Activated naive CD4-positive, alpha-beta T cell treated with anti-CD3 and anti-CD28 coated beads, Interleukin-2, amount 50 U/mL, for 72 hours (primary cell): ENCODE data around the gene ATP6V1F. TPM values are rescaled to one million over a fixed set of nuclear protein-coding genes. Genes with fewer than 3 reads are reported as not detected.

ENCODE experiments used
- ATAC-seq, 2 donors: fragments of 150-1000 bp; cut with Tn5 transposase; 2 replicates each; pipeline ENCODE4 v1.10.0; 2021; ENCODE audit warnings: mild to moderate bottlenecking in 2 of 2, moderate library complexity in 2 of 2
- DNase-seq, 2 donors: peaks; one replicate each; pipeline ENCODE4 v3.0.0; 2021 to 2022; ENCODE audit warnings: low spot score in 2 of 2
- H3K27ac Mint-ChIP-seq, 2 donors: one replicate each; pipeline ENCODE4 v1.8.0; 2022; ENCODE audit warnings: mild to moderate bottlenecking in 2 of 2, mixed read lengths in 2 of 2
- H3K36me3 Mint-ChIP-seq, 2 donors: one replicate each; pipeline ENCODE4 v1.8.0; 2022; ENCODE audit warnings: mixed read lengths in 2 of 2
- H3K9me3 Mint-ChIP-seq, 2 donors: one replicate each; pipeline ENCODE4 v1.8.0; 2022; ENCODE audit warnings: mixed read lengths in 2 of 2
- total RNA-seq, 2 donors: library from RNA; stranded (reverse); gene quantifications; one replicate each; pipeline ENCODE4 v1.2.3, GENCODE V29; 2022

ATP6V1F gene
- total RNA-seq, 2 donors from 2014 or later = 104 to 113 TPM

DNA sequence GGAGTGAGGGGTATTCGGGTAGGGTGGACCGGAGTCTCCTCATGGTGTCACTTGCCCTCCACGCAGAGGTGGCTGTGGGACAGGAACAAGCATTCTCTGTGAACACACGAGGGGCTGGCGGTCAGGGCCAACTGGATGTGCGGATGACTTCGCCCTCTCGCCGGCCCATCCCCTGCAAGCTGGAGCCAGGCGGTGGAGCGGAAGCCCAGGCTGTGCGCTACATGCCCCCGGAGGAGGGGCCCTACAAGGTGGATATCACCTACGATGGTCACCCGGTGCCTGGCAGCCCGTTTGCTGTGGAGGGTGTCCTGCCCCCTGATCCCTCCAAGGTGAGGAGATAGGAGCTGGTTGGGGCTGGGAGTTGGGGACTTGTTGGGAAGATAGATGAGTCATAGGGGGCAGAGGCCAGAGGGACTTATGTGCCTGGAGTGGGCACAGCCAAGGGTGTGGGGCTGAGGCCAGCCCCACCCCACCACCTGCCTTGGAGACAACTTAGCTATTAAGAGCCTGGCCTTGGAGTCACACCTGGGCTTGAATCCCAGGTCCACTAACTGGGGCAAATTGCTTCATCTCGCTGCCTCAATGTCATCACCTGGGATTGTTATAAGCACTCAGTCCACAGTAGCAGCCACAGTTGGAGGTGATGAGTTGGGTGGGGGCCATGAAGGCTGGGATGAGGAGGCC is 18.6 kb upstream of the ATP6V1F start:
- Mint-ChIP-seq H3K36me3 (no peaks in the 10 kb centered on the region), H3K9me3 (no peaks in the 10 kb centered on the region), H3K27ac (no peak overlapping the region)
- ATAC-seq (no peak), DNase-seq (no peak)

DNA sequence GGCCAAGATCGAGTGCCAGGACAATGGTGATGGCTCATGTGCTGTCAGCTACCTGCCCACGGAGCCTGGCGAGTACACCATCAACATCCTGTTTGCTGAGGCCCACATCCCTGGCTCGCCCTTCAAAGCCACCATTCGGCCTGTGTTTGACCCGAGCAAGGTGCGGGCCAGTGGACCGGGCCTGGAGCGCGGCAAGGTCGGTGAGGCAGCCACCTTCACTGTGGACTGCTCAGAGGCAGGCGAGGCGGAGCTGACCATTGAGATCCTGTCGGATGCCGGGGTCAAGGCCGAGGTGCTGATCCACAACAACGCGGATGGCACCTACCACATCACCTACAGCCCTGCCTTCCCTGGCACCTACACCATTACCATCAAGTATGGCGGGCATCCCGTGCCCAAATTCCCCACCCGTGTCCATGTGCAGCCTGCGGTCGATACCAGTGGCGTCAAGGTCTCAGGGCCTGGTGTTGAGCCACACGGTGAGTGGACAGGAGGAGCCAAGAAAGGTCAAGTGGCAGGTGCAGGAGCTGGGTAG is 17.8 kb upstream of the ATP6V1F start:
- no peaks in the 10 kb centered on the region for H3K9me3 Mint-ChIP-seq
- peak overlapping the region in 1 of 2 donors; percentile 76 for H3K27ac Mint-ChIP-seq
- ATAC-seq (no peak), DNase-seq (no peak)
- no peaks in the 10 kb centered on the region for H3K36me3 Mint-ChIP-seq

DNA sequence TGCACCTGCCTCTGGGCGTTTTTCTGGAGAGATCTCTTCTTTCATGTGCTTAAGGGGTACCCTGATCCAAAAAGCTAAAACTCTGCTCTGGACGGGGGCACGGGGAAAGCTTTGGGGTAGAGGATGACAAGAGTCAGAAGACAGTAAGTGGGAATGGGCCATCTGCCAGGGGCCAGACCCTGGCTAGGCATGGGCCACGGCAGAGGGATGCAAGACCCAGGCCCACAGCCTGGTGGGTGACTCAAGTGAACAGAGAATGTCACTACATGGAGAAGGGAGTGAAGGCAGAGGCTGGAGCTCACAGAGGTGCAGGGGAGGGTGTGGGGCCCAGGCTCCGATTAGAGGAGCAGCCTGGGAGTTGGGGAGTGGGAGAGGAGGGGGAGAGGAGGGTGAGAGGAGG is 17.2 kb upstream of the ATP6V1F start:
- H3K27ac Mint-ChIP-seq = no peak overlapping the region
- H3K36me3 Mint-ChIP-seq = no peaks in the 10 kb centered on the region
- ATAC-seq = no peak
- no peaks in the 10 kb centered on the region for H3K9me3 Mint-ChIP-seq
- no peak for DNase-seq

DNA sequence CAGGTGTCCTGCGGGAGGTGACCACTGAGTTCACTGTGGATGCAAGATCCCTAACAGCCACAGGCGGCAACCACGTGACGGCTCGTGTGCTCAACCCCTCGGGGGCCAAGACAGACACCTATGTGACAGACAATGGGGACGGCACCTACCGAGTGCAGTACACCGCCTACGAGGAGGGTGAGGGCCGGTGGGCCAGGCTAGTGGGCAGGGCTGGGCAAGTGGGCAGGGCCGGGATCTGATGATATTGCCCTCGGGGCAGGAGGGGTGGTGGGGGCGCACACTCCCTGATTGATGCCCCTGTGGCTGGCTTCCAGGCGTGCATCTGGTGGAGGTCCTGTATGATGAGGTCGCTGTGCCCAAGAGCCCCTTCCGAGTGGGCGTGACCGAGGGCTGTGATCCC is 16.7 kb upstream of the ATP6V1F start:
- DNase-seq (no peak), ATAC-seq (no peak)
- Mint-ChIP-seq H3K36me3 (no peaks in the 10 kb centered on the region), H3K9me3 (no peaks in the 10 kb centered on the region), H3K27ac (no peak overlapping the region)

DNA sequence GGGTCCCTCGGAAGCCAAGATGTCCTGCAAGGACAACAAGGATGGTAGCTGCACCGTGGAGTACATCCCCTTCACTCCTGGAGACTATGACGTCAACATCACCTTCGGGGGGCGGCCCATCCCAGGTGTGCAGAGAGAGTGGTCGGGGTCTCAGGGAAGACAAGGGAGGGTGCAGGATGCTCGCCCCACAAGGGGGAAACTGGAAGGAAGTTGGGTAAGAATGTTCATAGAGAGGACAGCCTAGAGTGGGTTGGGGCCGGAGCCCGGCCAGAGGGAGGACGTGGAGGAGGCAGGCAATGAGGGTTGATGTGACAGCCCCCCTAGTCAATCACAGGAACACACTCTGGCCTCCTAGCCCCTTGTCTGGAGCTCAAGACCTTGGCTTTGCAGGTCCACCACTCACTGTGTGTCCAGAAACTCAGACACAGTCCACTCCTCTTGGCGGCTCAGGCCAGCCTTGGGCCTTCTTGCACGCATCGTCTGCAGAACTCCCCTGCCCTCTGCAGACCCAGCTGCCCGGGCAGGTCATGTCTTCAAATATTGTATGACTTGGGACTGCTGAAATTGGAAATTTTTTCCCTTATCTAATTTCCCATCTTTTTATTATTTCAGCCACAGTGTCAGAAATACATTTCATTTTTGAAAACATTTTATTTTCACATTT is 15.7 kb upstream of the ATP6V1F start:
- H3K27ac Mint-ChIP-seq = peak overlapping the region in 1 of 2 donors; percentile 13
- H3K36me3 Mint-ChIP-seq = no peaks in the 10 kb centered on the region
- DNase-seq (no peak), ATAC-seq (no peak)
- no peaks in the 10 kb centered on the region for H3K9me3 Mint-ChIP-seq

DNA sequence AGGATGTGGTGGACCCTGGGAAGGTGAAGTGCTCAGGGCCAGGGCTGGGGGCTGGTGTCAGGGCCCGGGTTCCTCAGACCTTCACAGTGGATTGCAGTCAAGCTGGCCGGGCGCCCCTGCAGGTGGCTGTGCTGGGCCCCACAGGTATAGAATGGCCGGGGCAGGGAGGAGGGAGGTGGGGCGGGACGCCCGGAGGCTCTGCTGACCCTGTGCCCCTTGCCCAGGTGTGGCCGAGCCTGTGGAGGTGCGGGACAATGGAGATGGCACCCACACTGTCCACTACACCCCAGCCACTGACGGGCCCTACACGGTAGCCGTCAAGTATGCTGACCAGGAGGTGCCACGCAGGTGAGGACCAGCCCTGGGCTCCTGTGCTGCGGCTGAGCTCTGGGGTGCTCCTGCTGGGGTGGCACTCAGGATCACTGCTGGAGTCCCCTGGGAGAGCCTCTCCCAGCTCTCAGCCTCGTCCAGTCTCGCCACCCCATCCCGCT is 14.9 kb upstream of the ATP6V1F start:
- no peaks in the 10 kb centered on the region for H3K36me3 Mint-ChIP-seq

DNA sequence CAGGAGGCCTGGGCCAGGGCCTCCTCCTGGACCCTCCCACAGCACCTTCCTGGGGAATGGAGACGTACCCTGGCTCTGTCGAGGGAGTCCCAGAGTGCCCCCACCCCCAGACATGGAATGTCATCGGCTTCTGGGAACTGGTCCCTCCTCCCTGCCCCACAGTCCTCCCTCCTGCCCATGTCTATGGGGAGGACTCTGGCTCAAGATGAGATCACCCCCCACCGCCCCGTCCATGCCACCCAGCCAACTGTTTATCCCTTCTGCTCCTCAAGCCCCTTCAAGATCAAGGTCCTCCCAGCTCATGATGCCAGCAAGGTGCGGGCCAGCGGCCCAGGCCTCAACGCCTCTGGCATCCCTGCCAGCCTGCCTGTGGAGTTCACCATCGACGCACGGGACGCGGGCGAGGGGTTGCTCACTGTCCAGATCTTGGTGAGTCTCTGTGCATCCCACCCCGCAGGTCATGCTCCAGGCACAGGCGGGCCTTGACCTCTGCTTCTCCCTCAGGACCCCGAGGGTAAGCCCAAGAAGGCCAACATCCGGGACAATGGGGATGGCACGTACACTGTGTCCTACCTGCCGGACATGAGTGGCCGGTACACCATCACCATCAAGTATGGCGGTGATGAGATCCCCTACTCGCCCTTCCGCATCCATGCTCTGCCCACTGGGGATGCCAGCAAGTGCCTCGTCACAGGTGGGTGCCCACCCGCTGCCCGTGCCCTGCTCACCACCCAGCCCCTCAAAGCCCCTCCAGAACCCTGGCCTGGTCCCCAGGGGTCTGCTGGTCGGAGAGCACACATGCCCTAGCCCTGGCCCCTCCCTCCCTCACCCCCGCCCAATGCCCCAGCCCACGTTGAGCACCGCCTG is 14.1 kb upstream of the ATP6V1F start:
- DNase-seq = no peak
- H3K36me3 Mint-ChIP-seq = no peaks in the 10 kb centered on the region
- ATAC-seq = no peak
- H3K9me3 Mint-ChIP-seq = no peaks in the 10 kb centered on the region
- H3K27ac Mint-ChIP-seq = no peak overlapping the region

More for the DNA sequence above, 14.9 kb upstream of the ATP6V1F start:
- Mint-ChIP-seq H3K27ac (no peak overlapping the region), H3K9me3 (no peaks in the 10 kb centered on the region)
- no peak for DNase-seq
- ATAC-seq = no peak

DNA sequence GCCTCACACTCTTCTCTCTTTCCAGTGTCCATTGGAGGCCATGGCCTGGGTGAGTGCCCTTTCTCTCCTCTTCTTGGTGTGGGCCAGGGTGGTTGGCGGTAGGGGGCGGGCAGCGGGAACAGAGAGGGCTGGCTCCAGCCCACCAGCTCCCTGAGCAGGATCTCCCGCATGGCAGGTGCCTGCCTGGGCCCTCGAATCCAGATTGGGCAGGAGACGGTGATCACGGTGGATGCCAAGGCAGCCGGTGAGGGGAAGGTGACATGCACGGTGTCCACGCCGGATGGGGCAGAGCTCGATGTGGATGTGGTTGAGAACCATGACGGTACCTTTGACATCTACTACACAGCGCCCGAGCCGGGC is 13.5 kb upstream of the ATP6V1F start:
- Mint-ChIP-seq H3K27ac (no peak overlapping the region), H3K36me3 (no peaks in the 10 kb centered on the region), H3K9me3 (no peaks in the 10 kb centered on the region)
- ATAC-seq (no peak), DNase-seq (no peak)

DNA sequence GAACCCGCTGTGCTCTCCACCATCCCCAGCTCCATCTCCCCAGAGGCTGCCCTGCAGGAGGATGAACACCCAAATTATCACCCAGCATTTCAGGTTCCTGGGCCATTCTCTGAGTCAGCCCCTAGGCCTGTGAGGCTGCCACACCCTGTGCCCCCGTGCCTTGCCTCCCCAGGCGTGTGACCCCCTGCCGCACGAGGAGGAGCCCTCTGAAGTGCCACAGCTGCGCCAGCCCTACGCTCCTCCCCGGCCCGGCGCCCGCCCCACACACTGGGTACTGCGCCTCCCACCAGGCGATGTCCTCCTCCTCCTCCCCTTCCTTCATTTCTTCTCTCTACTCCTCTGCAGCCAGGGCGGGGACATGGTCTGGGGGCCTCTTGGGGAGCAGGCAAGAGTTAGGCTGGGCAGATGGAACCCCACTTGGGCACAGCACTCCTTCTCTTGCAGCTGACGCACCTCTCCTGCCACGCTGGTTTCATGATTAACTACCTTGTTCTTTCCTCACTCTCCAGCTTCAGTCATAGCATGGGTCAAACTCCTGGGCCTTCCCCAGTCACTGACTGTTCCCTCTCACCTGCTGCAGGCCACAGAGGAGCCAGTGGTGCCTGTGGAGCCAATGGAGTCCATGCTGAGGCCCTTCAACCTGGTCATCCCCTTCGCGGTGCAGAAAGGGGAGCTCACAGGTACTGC is 12.7 kb upstream of the ATP6V1F start:
- ATAC-seq = no peak

DNA sequence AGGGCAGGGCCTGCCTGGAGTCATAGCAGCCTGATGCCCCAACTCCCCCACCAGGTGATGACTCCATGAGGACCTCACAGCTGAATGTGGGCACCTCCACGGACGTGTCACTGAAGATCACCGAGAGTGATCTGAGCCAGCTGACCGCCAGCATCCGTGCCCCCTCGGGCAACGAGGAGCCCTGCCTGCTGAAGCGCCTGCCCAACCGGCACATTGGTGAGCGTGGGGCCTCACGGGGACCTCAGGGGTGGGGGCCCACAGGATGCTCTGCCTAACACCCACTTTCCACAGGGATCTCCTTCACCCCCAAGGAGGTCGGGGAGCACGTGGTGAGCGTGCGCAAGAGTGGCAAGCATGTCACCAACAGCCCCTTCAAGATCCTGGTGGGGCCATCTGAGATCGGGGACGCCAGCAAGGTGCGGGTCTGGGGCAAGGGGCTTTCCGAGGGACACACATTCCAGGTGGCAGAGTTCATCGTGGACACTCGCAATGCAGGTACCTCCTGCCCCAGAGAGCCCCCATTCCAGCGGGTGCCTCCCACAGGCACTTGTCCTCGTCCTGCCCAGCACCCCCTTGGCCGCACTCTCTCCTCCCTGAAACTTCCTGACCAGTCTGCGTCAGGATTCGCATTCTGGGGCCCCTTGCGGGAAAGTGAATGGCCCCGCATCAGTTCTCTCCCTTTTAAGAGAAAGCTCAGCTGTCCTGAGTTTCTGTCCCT is 10.0 kb upstream of the ATP6V1F start:
- Mint-ChIP-seq H3K27ac (peak overlapping the region in 1 of 2 donors; percentile 81), H3K36me3 (no peaks in the 10 kb centered on the region)
- no peak for ATAC-seq

More for the DNA sequence above, 12.7 kb upstream of the ATP6V1F start:
- Mint-ChIP-seq H3K27ac (no peak overlapping the region), H3K9me3 (no peaks in the 10 kb centered on the region), H3K36me3 (no peaks in the 10 kb centered on the region)
- no peak for DNase-seq

DNA sequence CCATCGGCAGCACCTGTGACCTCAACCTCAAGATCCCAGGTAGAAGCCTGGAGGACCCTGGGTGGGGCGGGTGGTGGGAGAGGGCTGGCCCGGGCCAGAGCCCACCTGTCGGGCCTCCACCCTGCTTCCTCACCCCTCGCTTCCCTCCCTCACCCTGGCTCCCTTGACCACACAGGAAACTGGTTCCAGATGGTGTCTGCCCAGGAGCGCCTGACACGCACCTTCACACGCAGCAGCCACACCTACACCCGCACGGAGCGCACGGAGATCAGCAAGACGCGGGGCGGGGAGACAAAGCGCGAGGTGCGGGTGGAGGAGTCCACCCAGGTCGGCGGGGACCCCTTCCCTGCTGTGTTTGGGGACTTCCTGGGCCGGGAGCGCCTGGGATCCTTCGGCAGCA is 8.9 kb upstream of the ATP6V1F start:
- ATAC-seq = no peak
- DNase-seq = no peak
- no peaks in the 10 kb centered on the region for H3K9me3 Mint-ChIP-seq
- H3K27ac Mint-ChIP-seq = no peak overlapping the region
- no peaks in the 10 kb centered on the region for H3K36me3 Mint-ChIP-seq

More for the DNA sequence above, 10.0 kb upstream of the ATP6V1F start:
- no peak for DNase-seq
- H3K9me3 Mint-ChIP-seq = no peaks in the 10 kb centered on the region

DNA sequence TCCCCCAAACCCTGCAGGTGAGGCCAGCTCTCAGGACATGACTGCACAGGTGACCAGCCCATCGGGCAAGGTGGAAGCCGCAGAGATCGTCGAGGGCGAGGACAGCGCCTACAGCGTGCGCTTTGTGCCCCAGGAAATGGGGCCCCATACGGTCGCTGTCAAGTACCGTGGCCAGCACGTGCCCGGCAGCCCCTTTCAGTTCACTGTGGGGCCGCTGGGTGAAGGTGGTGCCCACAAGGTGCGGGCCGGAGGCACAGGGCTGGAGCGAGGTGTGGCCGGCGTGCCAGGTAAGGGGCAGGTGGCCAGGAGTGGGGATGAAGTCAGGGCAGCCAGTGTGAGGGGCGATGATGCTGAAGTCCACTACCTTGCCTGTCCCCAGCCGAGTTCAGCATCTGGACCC is 8.3 kb upstream of the ATP6V1F start:
- ATAC-seq (no peak), DNase-seq (no peak)
- H3K36me3 Mint-ChIP-seq = no peaks in the 10 kb centered on the region
- H3K9me3 Mint-ChIP-seq = no peaks in the 10 kb centered on the region
- H3K27ac Mint-ChIP-seq = no peak overlapping the region

DNA sequence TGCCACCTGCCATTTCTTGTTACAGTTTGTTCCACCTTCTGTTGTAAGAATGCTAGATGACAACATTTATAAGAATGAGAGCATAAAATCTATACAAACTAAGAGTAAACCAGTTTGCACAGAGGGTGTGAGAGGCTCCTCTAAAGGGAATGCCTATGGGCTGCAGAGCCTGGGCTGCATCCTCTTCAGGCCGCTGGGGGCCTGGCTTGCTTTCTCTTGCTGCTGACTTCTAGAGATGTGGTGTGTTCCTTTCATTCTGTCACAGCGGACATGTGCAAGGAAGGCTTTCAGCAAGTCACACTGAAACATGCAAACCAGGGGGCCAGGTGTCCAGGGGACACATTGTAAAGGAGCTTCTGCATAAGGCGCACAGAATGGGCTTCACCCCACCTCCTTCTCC is 7.1 kb upstream of the ATP6V1F start:
- ATAC-seq (no peak), DNase-seq (no peak)
- Mint-ChIP-seq H3K27ac (peak overlapping the region in 1 of 2 donors; percentile 15), H3K36me3 (no peaks in the 10 kb centered on the region), H3K9me3 (no peaks in the 10 kb centered on the region)

DNA sequence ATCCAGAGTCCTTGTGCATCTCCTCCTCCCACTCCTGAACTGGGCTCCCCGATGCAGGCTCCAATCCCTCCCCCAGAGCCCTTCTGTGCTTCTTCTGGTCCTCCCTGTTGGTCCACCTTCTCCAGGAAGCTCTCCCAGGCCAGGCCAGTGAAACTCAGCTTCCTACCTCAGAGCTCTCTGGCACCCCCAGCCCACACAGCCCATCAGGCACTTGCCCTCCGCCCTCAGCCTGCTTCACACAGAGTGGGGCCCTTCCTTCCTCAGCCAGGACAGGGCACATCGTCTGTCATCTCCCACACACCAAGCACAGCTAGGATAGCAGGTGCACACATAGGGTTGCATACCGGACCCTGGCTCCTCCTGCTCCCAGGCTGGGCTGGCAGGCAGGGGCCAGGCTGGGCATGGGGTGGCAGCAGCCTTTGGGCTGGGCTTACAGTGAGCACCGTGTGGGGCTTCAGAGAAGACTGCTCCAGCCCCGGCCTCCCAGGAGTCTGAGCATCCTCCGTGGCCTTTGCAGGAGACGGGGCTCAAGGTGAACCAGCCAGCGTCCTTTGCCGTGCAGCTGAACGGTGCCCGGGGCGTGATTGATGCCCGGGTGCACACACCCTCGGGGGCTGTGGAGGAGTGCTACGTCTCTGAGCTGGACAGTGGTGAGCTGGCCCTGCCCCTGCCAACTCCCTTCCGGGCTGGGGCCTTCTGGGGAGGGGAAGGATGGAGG is 6.5 kb upstream of the ATP6V1F start:
- DNase-seq (no peak), ATAC-seq (no peak)
- Mint-ChIP-seq H3K36me3 (no peaks in the 10 kb centered on the region), H3K27ac (peak overlapping the region in 1 of 2 donors; percentile 36), H3K9me3 (no peaks in the 10 kb centered on the region)

DNA sequence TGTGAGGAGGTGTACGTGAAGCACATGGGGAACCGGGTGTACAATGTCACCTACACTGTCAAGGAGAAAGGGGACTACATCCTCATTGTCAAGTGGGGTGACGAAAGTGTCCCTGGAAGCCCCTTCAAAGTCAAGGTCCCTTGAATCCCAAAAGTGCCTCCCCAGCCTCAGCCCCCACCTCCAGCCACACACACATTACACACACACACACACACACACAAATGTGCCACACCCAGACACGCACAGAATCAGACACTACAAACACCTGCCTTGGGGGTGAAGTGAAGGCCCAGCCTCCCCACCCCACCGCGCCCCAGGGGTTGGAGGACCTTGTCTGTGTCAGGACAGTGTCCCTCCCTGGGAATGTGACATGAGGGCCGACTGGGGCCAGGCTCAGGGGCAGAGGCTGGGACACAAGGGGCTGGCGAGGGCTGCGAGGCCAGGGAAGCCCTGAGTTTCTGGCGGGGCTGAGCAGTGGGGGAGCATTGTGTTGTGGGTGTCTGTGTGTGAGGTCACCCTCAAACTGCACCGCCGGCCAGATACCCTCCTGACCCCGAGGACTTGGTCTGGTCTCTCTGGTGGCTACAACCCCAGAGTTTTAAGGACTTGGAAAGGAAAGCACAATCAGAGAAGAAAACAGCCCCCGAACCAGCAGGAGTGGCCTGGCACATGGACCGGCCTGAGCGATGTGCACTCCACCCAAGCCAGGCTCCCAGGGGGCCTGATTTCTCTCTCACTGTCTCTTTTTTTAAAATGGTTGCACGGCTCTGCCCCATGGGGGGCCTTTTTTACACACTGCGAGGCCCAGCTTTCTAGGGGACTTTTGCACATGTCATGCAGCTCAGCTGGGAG is 4.0 kb upstream of the ATP6V1F start:
- peaks cover 6 to 12% of the 10 kb centered on the region in 2 donors for H3K36me3 Mint-ChIP-seq
- no peaks in the 10 kb centered on the region for H3K9me3 Mint-ChIP-seq
- H3K27ac Mint-ChIP-seq = no peak overlapping the region
- DNase-seq (no peak), ATAC-seq (no peak)
